ENCODE results near the gene CNTF. TPM values are rescaled to one million over a fixed set of nuclear protein-coding genes. Genes with fewer than 3 reads are reported as not detected.

Gene CNTF
- total and polyA plus RNA-seq, 2 experiments from 2014 or later, result 0.46 to 1.6 TPM

DNA sequence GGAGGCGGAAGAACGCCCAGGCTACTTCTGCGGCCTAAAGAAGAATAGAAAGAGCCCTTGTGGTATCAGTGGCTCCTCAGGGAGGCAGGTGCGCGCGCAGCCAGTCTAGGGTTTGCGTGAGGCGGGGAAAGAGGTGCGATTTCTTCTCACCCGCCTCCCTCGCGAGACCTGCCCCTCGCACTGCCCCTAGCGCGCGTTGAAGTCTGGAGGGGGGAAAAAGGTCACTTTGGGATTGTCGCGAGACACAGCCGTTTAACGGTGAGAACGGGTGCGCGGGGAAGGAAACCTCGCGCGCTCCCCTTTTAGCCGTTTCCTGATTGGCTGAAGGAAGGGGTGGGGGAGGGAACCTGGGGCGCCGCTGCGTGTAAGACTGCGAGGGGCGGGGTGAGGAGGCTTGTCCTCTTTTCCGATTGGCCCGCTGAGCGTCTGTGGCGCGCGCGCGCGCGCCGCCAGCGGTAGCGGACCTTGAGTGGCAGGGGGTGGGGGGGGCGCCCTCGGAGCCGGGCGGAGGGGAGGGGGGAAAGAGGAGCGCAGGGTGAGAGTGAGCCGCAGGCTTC lies 43.8 kb upstream of the CNTF start, which contains the start of gene ZFP91:
Gene ZFP91, plus strand, starts transcription at position 429 of the 557 bp plus-strand sequence. CDS start 219 bp downstream, outside the sequence.
- Histone ChIP-seq H3K4me2 (ENCODE audit: unreplicated experiment) (peak within 1 kb of the TSS; percentile 96), H3K79me2 (ENCODE audit: insufficient read depth) (peaks cover 60% of the 10 kb centered on the region), H3K9me2 (ENCODE audit: insufficient read depth) (no peaks in the 10 kb centered on the region), H2AFZ (peak within 1 kb of the TSS; percentile 80), H3K36me3 (ENCODE audit: low read depth) (peaks cover 8% of the 10 kb centered on the region; the same call in 1 of the 2 replicates), H3K9me3 (ENCODE audit: low read depth) (no peaks in the 10 kb centered on the region), H3K4me3 (peak within 1 kb of the TSS; percentile 97), H3F3A (ENCODE audit: insufficient read depth) (peaks cover 52% of the 10 kb centered on the region), H3K4me1 (ENCODE audit: insufficient read depth) (peaks cover 51% of the 10 kb centered on the region), H4K20me1 (ENCODE audit: insufficient read depth) (no peaks in the 10 kb centered on the region), H3K27me3 (replicated peaks; ENCODE audit: insufficient read depth) (no peaks in the 10 kb centered on the region), H3K27ac (peak within 1 kb of the TSS; percentile 99), H3K9ac (peak within 1 kb of the TSS; percentile 100)
- DNase-seq, result peak; percentile 100
- in situ Hi-C loops (cut with MboI), result no loop called here
- TF ChIP-seq EZH2phosphoT487 (IDR thresholded peaks at IDR 0.05; ENCODE audit: insufficient read depth, low read depth), result no peak
- no peak for TF ChIP-seq EZH2 (IDR thresholded peaks at IDR 0.05; ENCODE audit: insufficient read depth, poor library complexity, severe bottlenecking)
- WGBS, 2 experiments (ENCODE audit: low coverage in 1 of 2, low lambda C conversion rate in 2 of 2, missing lambda C conversion rate in 2 of 2), result 1 to 2% methylated on average over 27 to 50 of the region's 51 CpGs

- H3K27me3 ChIP-seq (replicated peaks; ENCODE audit: insufficient read depth), result no peaks in the 10 kb centered on the region
- DNase-seq, result peak; percentile 96
- in situ Hi-C loops (cut with MboI), result no loop called here
- 0 out of 2 replicates have a peak, but pooled peaks have one; percentile 59 for TF ChIP-seq EZH2phosphoT487 (IDR thresholded peaks at IDR 0.05; ENCODE audit: insufficient read depth, low read depth)
- no peak for TF ChIP-seq EZH2 (IDR thresholded peaks at IDR 0.05; ENCODE audit: insufficient read depth, poor library complexity, severe bottlenecking)
- H3K4me3 ChIP-seq, result peak overlapping the region; percentile 94
- no peaks in the 10 kb centered on the region for H3K9me3 ChIP-seq (ENCODE audit: low read depth)
- peak overlapping the region; percentile 99 for H3K27ac ChIP-seq
- H3K79me2 ChIP-seq (ENCODE audit: insufficient read depth), result peaks cover 63% of the 10 kb centered on the region
- no peaks in the 10 kb centered on the region for H4K20me1 ChIP-seq (ENCODE audit: insufficient read depth)
- H3K9me2 ChIP-seq (ENCODE audit: insufficient read depth), result no peaks in the 10 kb centered on the region
- peaks cover 8% of the 10 kb centered on the region; the same call in 1 of the 2 replicates for H3K36me3 ChIP-seq (ENCODE audit: low read depth)
- H2AFZ ChIP-seq, result peak overlapping the region; percentile 69
- peak overlapping the region; percentile 95 for H3K4me2 ChIP-seq (ENCODE audit: unreplicated experiment)
- 1 to 2% methylated on average over 43 to 72 of the region's 78 CpGs for WGBS, 2 experiments (ENCODE audit: low coverage in 1 of 2, low lambda C conversion rate in 2 of 2, missing lambda C conversion rate in 2 of 2)
- peaks cover 49% of the 10 kb centered on the region for H3K4me1 ChIP-seq (ENCODE audit: insufficient read depth)
- H3K9ac ChIP-seq, result peak overlapping the region; percentile 100
- peaks cover 44% of the 10 kb centered on the region for H3F3A ChIP-seq (ENCODE audit: insufficient read depth)
These were observed 43.0 kb upstream of the CNTF start for GRCh38 chr11:58579192-58580129.

- Histone ChIP-seq H2AFZ (peak overlapping the region; percentile 69), H4K20me1 (ENCODE audit: insufficient read depth) (no peaks in the 10 kb centered on the region), H3K27ac (peak overlapping the region; percentile 99), H3K79me2 (ENCODE audit: insufficient read depth) (peaks cover 68% of the 10 kb centered on the region), H3K4me1 (ENCODE audit: insufficient read depth) (peaks cover 49% of the 10 kb centered on the region), H3K9ac (peak overlapping the region; percentile 100), H3K36me3 (ENCODE audit: low read depth) (peaks cover 8% of the 10 kb centered on the region; the same call in 1 of the 2 replicates), H3K9me3 (ENCODE audit: low read depth) (no peaks in the 10 kb centered on the region), H3F3A (ENCODE audit: insufficient read depth) (peaks cover 36% of the 10 kb centered on the region), H3K4me2 (ENCODE audit: unreplicated experiment) (peak overlapping the region; percentile 95), H3K27me3 (replicated peaks; ENCODE audit: insufficient read depth) (no peaks in the 10 kb centered on the region), H3K9me2 (ENCODE audit: insufficient read depth) (no peaks in the 10 kb centered on the region), H3K4me3 (peak overlapping the region; percentile 94)
- 22 to 28% methylated on average over 2 of the region's 2 CpGs for WGBS, 2 experiments (ENCODE audit: low coverage in 1 of 2, low lambda C conversion rate in 2 of 2, missing lambda C conversion rate in 2 of 2)
- DNase-seq, result no peak
- no peak for TF ChIP-seq EZH2phosphoT487 (IDR thresholded peaks at IDR 0.05; ENCODE audit: insufficient read depth, low read depth)
- no peak for TF ChIP-seq EZH2 (IDR thresholded peaks at IDR 0.05; ENCODE audit: insufficient read depth, poor library complexity, severe bottlenecking)
- in situ Hi-C loops (cut with MboI), result no loop called here
These were observed 42.2 kb upstream of the CNTF start for GRCh38 chr11:58580311-58580710.

- peaks cover 16% of the 10 kb centered on the region for H3F3A ChIP-seq (ENCODE audit: insufficient read depth)
- peaks cover 37% of the 10 kb centered on the region for H3K4me1 ChIP-seq (ENCODE audit: insufficient read depth)
- no peaks in the 10 kb centered on the region for H4K20me1 ChIP-seq (ENCODE audit: insufficient read depth)
- H3K27me3 ChIP-seq (replicated peaks; ENCODE audit: insufficient read depth), result no peaks in the 10 kb centered on the region
- no peak overlapping the region for H3K27ac ChIP-seq
- H3K4me3 ChIP-seq, result peak overlapping the region; percentile 28
- peak overlapping the region; percentile 95 for H3K4me2 ChIP-seq (ENCODE audit: unreplicated experiment)
- H3K9me2 ChIP-seq (ENCODE audit: insufficient read depth), result no peaks in the 10 kb centered on the region
- H3K36me3 ChIP-seq (ENCODE audit: low read depth), result peaks cover 24% of the 10 kb centered on the region
- in situ Hi-C loops (cut with MboI), result no loop called here
- no peak for DNase-seq
- TF ChIP-seq EZH2phosphoT487 (IDR thresholded peaks at IDR 0.05; ENCODE audit: insufficient read depth, low read depth), result no peak
- no peak for TF ChIP-seq EZH2 (IDR thresholded peaks at IDR 0.05; ENCODE audit: insufficient read depth, poor library complexity, severe bottlenecking)
- H3K79me2 ChIP-seq (ENCODE audit: insufficient read depth), result peaks cover 78% of the 10 kb centered on the region
- no peak overlapping the region for H3K9ac ChIP-seq
- no peak overlapping the region for H2AFZ ChIP-seq
- 96 to 100% methylated on average over 1 of the region's 1 CpG for WGBS, 2 experiments (ENCODE audit: low coverage in 1 of 2, low lambda C conversion rate in 2 of 2, missing lambda C conversion rate in 2 of 2)
- H3K9me3 ChIP-seq (ENCODE audit: low read depth), result no peaks in the 10 kb centered on the region
These were observed 40.0 kb upstream of the CNTF start for GRCh38 chr11:58582437-58582836.

Data from GM23248 (cell line).